ENCODE results near the gene AK8. TPM values are rescaled to one million over a fixed set of nuclear protein-coding genes. Genes with fewer than 3 reads are reported as not detected.

Gene AK8
- total and polyA plus RNA-seq, 5 donors = 0.25 to 1.0 (median 0.33) TPM

- Histone ChIP-seq H3K9me3 (ENCODE audit: control insufficient read depth, low read length) (no peaks in the 10 kb centered on the region), H3K27ac (ENCODE audit: low read length) (no peak overlapping the region), H3K27me3 (ENCODE audit: control insufficient read depth, insufficient read depth) (no peaks in the 10 kb centered on the region), H3K4me3 (ENCODE audit: low read length) (no peak overlapping the region), H3K4me1 (ENCODE audit: control insufficient read depth, insufficient read depth, low read length) (peaks cover 9% of the 10 kb centered on the region)
- intact Hi-C loops (cut with DNase I) = loop anchor here in 2 of 4 donors (5.0 to 10.0 kb wide), 4 partner anchors 101 to 383 kb away; partner anchors contain the start of genes CFAP77 (in 1 of the 2) and GTF3C4 (in 1 of the 2)
- 87% methylated on average over 16 of the region's 16 CpGs for WGBS
- ATAC-seq = no peak
- DNase-seq = no peak
Measured at GRCh38 chr9:132795511-132796303, 82.4 kb downstream of the AK8 start.

DNA sequence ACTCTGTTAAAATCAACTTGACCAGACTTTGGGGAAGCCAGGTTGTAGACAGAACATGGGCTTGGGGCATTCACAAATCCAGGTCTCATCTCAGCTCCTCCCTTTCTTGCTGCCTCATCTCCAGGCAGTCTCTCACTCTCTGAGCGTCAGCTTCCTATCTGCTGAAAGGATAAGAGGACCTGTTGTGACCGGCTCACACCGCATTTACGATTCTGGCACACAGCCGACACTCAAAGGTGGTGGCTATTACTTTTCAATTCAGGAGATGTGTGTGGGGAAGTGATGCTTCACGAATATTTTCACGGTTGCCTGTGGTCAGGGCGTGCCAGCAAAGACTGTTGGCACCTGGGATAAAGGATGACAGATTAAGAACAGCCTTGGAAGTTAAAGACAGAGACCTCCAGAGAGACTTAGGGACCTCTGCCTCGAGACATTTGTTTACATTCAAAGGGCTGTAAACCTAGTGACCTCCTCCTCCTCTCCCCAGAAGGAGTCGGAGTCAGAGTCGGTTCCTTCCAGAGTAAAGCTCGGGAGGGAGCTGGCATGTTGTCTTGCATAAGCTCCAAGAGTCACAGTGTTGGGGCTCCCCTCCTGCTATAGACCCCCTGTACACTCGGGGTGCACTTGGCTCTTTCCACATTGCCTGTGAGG is 83.2 kb downstream of the AK8 start:
- Histone ChIP-seq H3K4me3 (ENCODE audit: low read length) (no peak overlapping the region), H3K27me3 (ENCODE audit: control insufficient read depth, insufficient read depth) (no peaks in the 10 kb centered on the region), H3K27ac (ENCODE audit: low read length) (no peak overlapping the region), H3K4me1 (ENCODE audit: control insufficient read depth, insufficient read depth, low read length) (peaks cover 9% of the 10 kb centered on the region), H3K9me3 (ENCODE audit: control insufficient read depth, low read length) (no peaks in the 10 kb centered on the region)
- intact Hi-C loops (cut with DNase I) = loop anchor here in 2 of 4 donors (5.0 to 10.0 kb wide), 4 partner anchors 100 to 383 kb away; partner anchors contain the start of genes CFAP77 (in 1 of the 2) and GTF3C4 (in 1 of the 2)
- no peak for DNase-seq
- no peak for ATAC-seq
- WGBS = 36% methylated on average over 13 of the region's 13 CpGs

DNA sequence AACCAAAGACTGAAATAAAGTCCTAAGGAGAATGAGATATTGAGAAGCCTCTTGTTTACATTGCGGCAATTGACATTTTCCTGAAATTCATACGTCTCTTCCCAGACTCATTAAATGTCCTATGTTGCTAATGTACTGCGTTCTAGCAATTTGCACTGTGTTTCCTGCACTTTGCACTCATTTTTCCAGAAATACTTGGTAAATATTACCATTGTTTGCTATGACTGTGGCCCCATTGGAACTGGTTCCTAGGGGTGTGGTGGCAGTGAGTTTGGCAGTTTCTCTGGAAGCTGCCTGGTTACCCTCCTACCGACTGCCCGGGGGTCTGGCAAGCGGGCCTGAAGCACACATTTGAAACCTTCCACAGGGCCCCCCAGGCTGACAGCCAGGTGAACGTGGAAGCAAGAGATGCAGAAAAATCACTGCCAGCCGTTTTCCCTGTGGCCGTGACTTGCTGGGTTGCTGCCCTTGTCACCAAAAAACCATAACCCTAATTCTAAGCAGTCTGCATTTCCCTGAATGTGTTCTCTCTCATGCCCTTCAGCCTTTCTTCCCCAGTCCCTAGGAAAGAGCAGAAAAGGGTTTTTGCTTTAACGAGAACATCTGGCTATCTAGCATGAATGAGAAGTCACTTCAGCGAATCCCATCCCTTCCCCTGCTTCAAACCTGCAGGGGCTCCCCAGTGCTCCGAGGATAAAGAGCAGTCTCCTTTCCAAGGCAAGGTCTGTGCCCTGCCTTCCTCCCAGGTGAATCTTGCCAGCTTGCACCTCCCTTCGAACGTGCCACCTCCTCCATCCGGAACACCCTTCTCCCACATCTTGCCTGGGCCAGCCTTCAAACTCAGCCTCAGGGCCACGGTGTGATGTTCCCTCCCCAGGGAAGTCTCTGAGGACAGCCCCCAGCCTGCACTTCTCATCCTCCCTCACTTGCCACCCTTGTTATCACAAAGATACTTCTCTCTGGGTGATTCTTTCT is 84.2 kb downstream of the AK8 start:
- ATAC-seq = no peak
- intact Hi-C loops (cut with DNase I) = loop anchor here in 2 of 4 donors (10.0 kb wide), 2 partner anchors 99 to 119 kb away; partner anchors contain the start of gene GTF3C4 (in 1 of the 2)
- WGBS = 74% methylated on average over 16 of the region's 16 CpGs

DNA sequence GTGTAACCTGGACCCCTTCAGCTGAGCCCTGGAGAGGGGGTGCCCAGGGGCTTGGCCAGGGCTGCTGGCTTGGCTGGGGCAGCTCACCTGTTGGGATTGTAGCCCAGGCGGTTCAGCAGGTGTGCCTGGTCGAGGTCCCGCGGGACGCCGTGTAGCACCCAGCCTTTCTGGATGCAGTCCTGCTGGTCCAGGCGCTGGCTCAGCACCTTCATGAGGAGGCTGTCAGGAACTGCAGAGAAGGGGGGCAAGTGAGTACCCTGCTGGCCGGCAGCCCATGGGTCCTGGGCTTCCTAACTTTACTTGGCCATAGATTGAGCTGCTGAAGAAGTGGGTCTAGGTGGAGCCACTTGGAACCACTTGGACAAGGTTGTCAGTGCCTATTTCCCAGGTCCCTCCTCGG is 85.5 kb downstream of the AK8 start:
- ATAC-seq (no peak), DNase-seq (no peak)
- no peaks in the 10 kb centered on the region for H3K9me3 ChIP-seq (ENCODE audit: control insufficient read depth, low read length)
- no peak overlapping the region for H3K4me3 ChIP-seq (ENCODE audit: low read length)
- 92% methylated on average over 9 of the region's 9 CpGs for WGBS
- no peaks in the 10 kb centered on the region for H3K4me1 ChIP-seq (ENCODE audit: control insufficient read depth, insufficient read depth, low read length)
- intact Hi-C loops (cut with DNase I) = loop anchor here in 2 of 4 donors (10.0 kb wide), 2 partner anchors 98 to 118 kb away; partner anchors contain the start of gene GTF3C4 (in 1 of the 2)
- no peak overlapping the region for H3K27ac ChIP-seq (ENCODE audit: low read length)
- H3K27me3 ChIP-seq (ENCODE audit: control insufficient read depth, insufficient read depth) = no peaks in the 10 kb centered on the region

More for the DNA sequence above, 84.2 kb downstream of the AK8 start:
- no peak for DNase-seq
- Histone ChIP-seq H3K27ac (ENCODE audit: low read length) (no peak overlapping the region), H3K9me3 (ENCODE audit: control insufficient read depth, low read length) (no peaks in the 10 kb centered on the region), H3K4me3 (ENCODE audit: low read length) (no peak overlapping the region), H3K4me1 (ENCODE audit: control insufficient read depth, insufficient read depth, low read length) (peaks cover 8% of the 10 kb centered on the region), H3K27me3 (ENCODE audit: control insufficient read depth, insufficient read depth) (no peaks in the 10 kb centered on the region)

- no peak for DNase-seq
- H3K27me3 ChIP-seq (ENCODE audit: control insufficient read depth, insufficient read depth) = no peaks in the 10 kb centered on the region
- ATAC-seq = no peak
- no peak overlapping the region for H3K4me3 ChIP-seq (ENCODE audit: low read length)
- intact Hi-C loops (cut with DNase I) = loop anchor here in 2 of 4 donors (10.0 kb wide), 2 partner anchors 97 to 117 kb away; partner anchors contain the start of gene GTF3C4 (in 1 of the 2)
- H3K9me3 ChIP-seq (ENCODE audit: control insufficient read depth, low read length) = no peaks in the 10 kb centered on the region
- WGBS = 83% methylated on average over 5 of the region's 5 CpGs
- H3K4me1 ChIP-seq (ENCODE audit: control insufficient read depth, insufficient read depth, low read length) = no peaks in the 10 kb centered on the region
- H3K27ac ChIP-seq (ENCODE audit: low read length) = no peak overlapping the region
Measured at GRCh38 chr9:132791699-132792240, 86.3 kb downstream of the AK8 start.

GRCh38 chr9:132789719-132790118 is 88.4 kb downstream of the AK8 start:
- Histone ChIP-seq H3K4me3 (ENCODE audit: low read length) (no peak overlapping the region), H3K27ac (ENCODE audit: low read length) (no peak overlapping the region), H3K4me1 (ENCODE audit: control insufficient read depth, insufficient read depth, low read length) (no peaks in the 10 kb centered on the region), H3K27me3 (ENCODE audit: control insufficient read depth, insufficient read depth) (no peaks in the 10 kb centered on the region), H3K9me3 (ENCODE audit: control insufficient read depth, low read length) (no peaks in the 10 kb centered on the region)
- intact Hi-C loops (cut with DNase I) = loop anchor here in 2 of 4 donors (10.0 kb wide), 2 partner anchors 95 to 115 kb away; partner anchors contain the start of gene GTF3C4 (in 1 of the 2)
- no peak for ATAC-seq
- 66% methylated on average over 3 of the region's 3 CpGs for WGBS
- DNase-seq = no peak

DNA sequence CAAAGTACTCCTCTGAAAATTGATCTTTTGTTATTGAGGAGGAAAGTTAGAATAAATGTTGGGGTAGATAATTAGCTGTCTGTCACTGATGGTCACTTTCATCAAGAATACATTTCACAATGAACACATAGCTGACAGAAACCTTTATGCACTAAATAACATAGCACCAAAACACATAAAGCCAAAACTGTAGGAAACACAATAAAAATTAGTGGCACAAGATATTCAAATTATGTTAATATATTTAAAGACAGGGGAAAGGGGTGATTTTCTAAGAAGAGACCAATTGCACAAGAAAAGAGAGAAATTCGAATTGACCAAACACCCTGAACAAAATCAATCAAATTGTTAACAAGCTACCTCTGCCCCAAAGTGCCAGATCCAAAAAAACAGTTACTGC is 89.7 kb downstream of the AK8 start:
- WGBS = 83% methylated on average over 1 of the region's 1 CpG
- Histone ChIP-seq H3K9me3 (ENCODE audit: control insufficient read depth, low read length) (no peaks in the 10 kb centered on the region), H3K4me1 (ENCODE audit: control insufficient read depth, insufficient read depth, low read length) (no peaks in the 10 kb centered on the region), H3K4me3 (ENCODE audit: low read length) (no peak overlapping the region), H3K27ac (ENCODE audit: low read length) (no peak overlapping the region), H3K27me3 (ENCODE audit: control insufficient read depth, insufficient read depth) (no peaks in the 10 kb centered on the region)
- no peak for ATAC-seq
- intact Hi-C loops (cut with DNase I) = no loop called here
- DNase-seq = no peak

- WGBS = 82% methylated on average over 1 of the region's 1 CpG
- no peak for DNase-seq
- no peak overlapping the region for H3K27ac ChIP-seq (ENCODE audit: low read length)
- no peak overlapping the region for H3K4me3 ChIP-seq (ENCODE audit: low read length)
- intact Hi-C loops (cut with DNase I) = no loop called here
- no peaks in the 10 kb centered on the region for H3K9me3 ChIP-seq (ENCODE audit: control insufficient read depth, low read length)
- no peak for ATAC-seq
- H3K27me3 ChIP-seq (ENCODE audit: control insufficient read depth, insufficient read depth) = no peaks in the 10 kb centered on the region
- no peaks in the 10 kb centered on the region for H3K4me1 ChIP-seq (ENCODE audit: control insufficient read depth, insufficient read depth, low read length)
Measured at GRCh38 chr9:132787748-132788159, 90.3 kb downstream of the AK8 start.

GRCh38 chr9:132784286-132784830 is 93.7 kb downstream of the AK8 start:
- no peak for ATAC-seq
- H3K9me3 ChIP-seq (ENCODE audit: control insufficient read depth, low read length) = no peaks in the 10 kb centered on the region
- H3K27me3 ChIP-seq (ENCODE audit: control insufficient read depth, insufficient read depth) = no peaks in the 10 kb centered on the region
- WGBS = 89% methylated on average over 4 of the region's 4 CpGs
- intact Hi-C loops (cut with DNase I) = no loop called here
- no peak overlapping the region for H3K4me3 ChIP-seq (ENCODE audit: low read length)
- DNase-seq = peak in 1 of 3 donors; percentile 57
- H3K27ac ChIP-seq (ENCODE audit: low read length) = no peak overlapping the region
- no peaks in the 10 kb centered on the region for H3K4me1 ChIP-seq (ENCODE audit: control insufficient read depth, insufficient read depth, low read length)

DNA sequence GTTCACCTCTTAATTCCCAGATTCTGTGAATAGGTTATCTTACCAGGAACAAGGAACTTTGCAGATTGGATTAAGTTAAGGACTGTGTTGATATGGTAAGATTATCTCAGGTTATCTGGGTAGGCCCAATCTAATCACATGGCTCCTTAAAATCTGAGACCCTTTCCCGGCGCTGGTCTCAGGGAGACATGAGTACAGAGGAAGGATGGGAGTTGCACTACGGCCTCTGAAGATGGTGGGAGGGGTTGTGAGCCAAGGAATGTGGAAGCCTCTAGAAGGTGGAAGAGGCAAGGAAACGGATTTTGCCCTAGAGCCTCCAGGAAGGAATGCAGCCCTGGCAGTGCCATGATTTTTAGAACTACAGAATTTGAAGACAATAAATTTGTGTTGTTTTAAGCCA is 95.1 kb downstream of the AK8 start:
- WGBS = 71% methylated on average over 4 of the region's 4 CpGs
- ATAC-seq (no peak), DNase-seq (no peak)
- no peaks in the 10 kb centered on the region for H3K4me1 ChIP-seq (ENCODE audit: control insufficient read depth, insufficient read depth, low read length)
- H3K4me3 ChIP-seq (ENCODE audit: low read length) = no peak overlapping the region
- no peak overlapping the region for H3K27ac ChIP-seq (ENCODE audit: low read length)
- intact Hi-C loops (cut with DNase I) = no loop called here
- no peaks in the 10 kb centered on the region for H3K9me3 ChIP-seq (ENCODE audit: control insufficient read depth, low read length)
- no peaks in the 10 kb centered on the region for H3K27me3 ChIP-seq (ENCODE audit: control insufficient read depth, insufficient read depth)

All from right cardiac atrium (tissue), 5 donors.